Measurements from ENCODE around the gene DAD1.

- TF ChIP-seq EZH2phosphoT487 (IDR thresholded peaks at IDR 0.05; ENCODE audit: insufficient read depth, low read depth) (no peak), EZH2 (IDR thresholded peaks at IDR 0.05; ENCODE audit: insufficient read depth, poor library complexity, severe bottlenecking) (no peak)
Measured at GRCh38 chr14:22597265-22597664, 8.2 kb upstream of the DAD1 start.

Data from GM23248 (cell line).